Measurements from ENCODE around the gene RRP36. TPM values are rescaled to one million over a fixed set of nuclear protein-coding genes. Genes with fewer than 3 reads are reported as not detected.
A peak's percentile ranks its signal among the peaks of the same experiment; 100 is the strongest.

RRP36 gene
- total RNA-seq, 1 experiment from 2014 or later: 63.4 TPM

- ChIA-PET POLR2A (no interaction called here), RAD21 (ENCODE audit: low non-redundant PET in 1 of 2, low total read pairs in 2 of 2, uncharacterized antibody in 2 of 2, unreplicated experiment in 2 of 2) (no interaction called here), CTCF (no interaction called here)
- peak overlapping the region; percentile 79 for H3K4me2 ChIP-seq (ENCODE audit: low read length)
- DNase-seq (ENCODE audit: low read depth, low spot score) (no peak), ATAC-seq (no peak)
- peak overlapping the region; percentile 84 for H3K9ac ChIP-seq (ENCODE audit: low read length)
- H3K9me2 ChIP-seq (ENCODE audit: insufficient read depth): no peaks in the 10 kb centered on the region
- no peaks in the 10 kb centered on the region for H3K27me3 ChIP-seq (ENCODE audit: insufficient read depth, low read length)
- H3K79me2 ChIP-seq (ENCODE audit: insufficient read depth, low read length): peaks cover 46% of the 10 kb centered on the region
- intact Hi-C loops (cut with micrococcal nuclease): loop anchor here (5.0 kb wide), 2 partner anchors 45 to 255 kb away; partner anchors contain the start of genes KLC4 and MRPL2
- H3K9me3 ChIP-seq (ENCODE audit: control insufficient read depth in 1 of 2, insufficient read depth in 1 of 2, low read depth in 1 of 2, low read length in 2 of 2): no peaks in the 10 kb centered on the region
- no peak overlapping the region for H2AFZ ChIP-seq (ENCODE audit: low read depth, low read length, poor library complexity, severe bottlenecking)
- H4K20me1 ChIP-seq (ENCODE audit: insufficient read depth): no peaks in the 10 kb centered on the region
- peak overlapping the region; percentile 52; the same call in 1 of the 2 replicates for H3K27ac ChIP-seq (ENCODE audit: low read depth, low read length)
- no TSS peak for BruUV-seq (replicated peaks)
- peaks cover 34 to 37% of the 10 kb centered on the region in 2 experiments; a peak in 3 of 4 replicates for H3K36me3 ChIP-seq (ENCODE audit: control insufficient read depth in 1 of 2, insufficient read depth in 2 of 2, low read length in 2 of 2)
- TF ChIP-seq ZBTB33 (IDR thresholded peaks at IDR 0.05; ENCODE audit: extremely low read depth, insufficient replicate concordance, low read length) (no peak), EGR1 (IDR thresholded peaks at IDR 0.05; ENCODE audit: low read depth) (no peak), EZH2phosphoT487 (IDR thresholded peaks at IDR 0.05; ENCODE audit: borderline replicate concordance) (no peak), EZH2 (IDR thresholded peaks at IDR 0.05) (no peak), MAX (IDR thresholded peaks at IDR 0.05) (no peak), ATF3 (IDR thresholded peaks at IDR 0.05) (no peak), CBX3 (IDR thresholded peaks at IDR 0.05; ENCODE audit: low read depth) (no peak), POLR2AphosphoS5 (IDR thresholded peaks at IDR 0.05; ENCODE audit: low read depth, low read length) (no peak), RAD21 (IDR thresholded peaks at IDR 0.05; ENCODE audit: low read depth) (no peak), TCF7L2 (IDR thresholded peaks at IDR 0.05; ENCODE audit: borderline replicate concordance, extremely low read depth, insufficient read depth, insufficient read length) (no peak), CTCF (IDR thresholded peaks at IDR 0.05 in 2 of 3, conservative IDR thresholded peaks at IDR 0.05 in 1 of 3; ENCODE audit: borderline replicate concordance in 1 of 3, insufficient read depth in 1 of 3, low read depth in 2 of 3, low read length in 2 of 3) (no peak), REST (IDR thresholded peaks at IDR 0.05; ENCODE audit: low read depth) (no peak), JUND (IDR thresholded peaks at IDR 0.05) (no peak), ZNF274 (IDR thresholded peaks at IDR 0.05; ENCODE audit: low read depth, low read length) (no peak), SRF (IDR thresholded peaks at IDR 0.05; ENCODE audit: low read depth) (no peak), FOSL1 (IDR thresholded peaks at IDR 0.05; ENCODE audit: low read depth) (no peak), CEBPB (IDR thresholded peaks at IDR 0.05; ENCODE audit: low read depth) (no peak), ELF1 (IDR thresholded peaks at IDR 0.05; ENCODE audit: borderline replicate concordance, low read depth) (no peak)
- H3K4me3 ChIP-seq (replicated peaks in 1 of 2; ENCODE audit: low read depth in 1 of 2, low read length in 2 of 2): peak overlapping the region; percentile 91 to 99
- H3K4me1 ChIP-seq (ENCODE audit: control insufficient read depth in 1 of 2, insufficient read depth in 2 of 2, low read length in 2 of 2): peaks cover 7 to 20% of the 10 kb centered on the region in 2 experiments; a peak in 2 of 4 replicates
These were observed 9.1 kb upstream of the RRP36 start for GRCh38 chr6:43012364-43012763.
